Right lobe of liver (tissue), 6 donors: ENCODE measurements around the gene SNX8. TPM values are rescaled to one million over a fixed set of nuclear protein-coding genes. Genes with fewer than 3 reads are reported as not detected.
"Not testable (repeated sequence)": the region's sequence is repeated elsewhere in the genome, so short reads cannot be mapped to it uniquely, and the experiment has no call there.

Experiments
- ATAC-seq, 4 donors: fragments of 200-7000 bp; cut with Tn5 transposase; one replicate each; pipeline ENCODE4 v1.9.1; 2020; ENCODE audit warnings: mild to moderate bottlenecking in 4 of 4, moderate library complexity in 4 of 4
- DNase-seq, 3 donors: peaks; one replicate each; pipeline ENCODE4 v3.0.0-alpha.2; 2020
- H3K27ac ChIP-seq, 3 donors: fragments of 200-600 bp; one replicate each; pipeline ENCODE4 v1.8.0; 2022
- H3K27me3 ChIP-seq, 2 donors: fragments of 200-600 bp; one replicate each; pipeline ENCODE4 v1.8.0; 2022
- H3K36me3 ChIP-seq, 4 donors: fragments of 200-600 bp; sonication (generic) in 1 of 4; one replicate each; pipeline versions ENCODE4 v1.5.1 to v1.8.0; 2017 to 2022; ENCODE audit warnings: control low read depth in 1 of 4
- H3K4me1 ChIP-seq, 4 donors: fragments of 200-600 bp; sonication (generic) in 1 of 4; one replicate each; pipeline versions ENCODE4 v1.5.1 to v1.8.0; 2017 to 2022; ENCODE audit warnings: control low read depth in 1 of 4
- H3K4me3 ChIP-seq, 3 donors: fragments of 200-600 bp; one replicate each; pipeline ENCODE4 v1.8.0; 2022
- H3K9me3 ChIP-seq, 4 donors: fragments of 200-600 bp; sonication (generic) in 1 of 4; one replicate each; pipeline versions ENCODE4 v1.5.1 to v1.8.0; 2017 to 2022; ENCODE audit warnings: control low read depth in 1 of 4
- POLR2A ChIP-seq: fragments of 450-650 bp; IDR thresholded peaks from one replicate; pipeline ENCODE4 v1.6.1; 2017; ENCODE audit warnings: antibody characterized with exemption, mild to moderate bottlenecking
- WGBS: methylation state at CpG from one replicate; pipeline ENCODE4 v1.1.6; 2018; ENCODE audit warnings: low coverage, low lambda C conversion rate; ENCODE audit not compliant: insufficient coverage; ENCODE audit errors: missing lambda C conversion rate; 5-methylcytosine and 5-hydroxymethylcytosine counted together
- intact Hi-C, 2 donors: fragments of 100-400 bp; cut with DNase I; formaldehyde crosslinking; loops; one replicate each; pipeline versions ENCODE4 v1.11.2 to v1.14.1; 2022
- total RNA-seq, 6 experiments: library from RNA; depleted of rRNA in 2 of 6; stranded (reverse); fragments of >200 nt in 2 of 6; fragmentation: NEBNext Ultra II Directional in 3 of 6; extraction: Animal tissue kit (Norgen Biotek cat#: 25700) in 3 of 6; gene quantifications; one replicate each; pipeline versions ENCODE4 v1.1.0 to v1.2.4, GENCODE V29; 2016 to 2023
- TF ChIP-seq, protein P1 (sequence below), 4 donors: fragments of 200-600 bp in 3 of 4; fragments of 450-650 bp in 1 of 4; IDR thresholded peaks; one replicate each; pipeline versions ENCODE4 v1.5.1 to v1.8.0; 2016 to 2022; ENCODE audit warnings: antibody characterized with exemption in 4 of 4, mild to moderate bottlenecking in 2 of 4
- donor health status: DM: no; HTN: yes; CAD: no.
- donor health status: DM: no; HTN: no; CAD: no.
- donor health status: DM: no; HTN: no; CAD: no.
- donor health status: DM: no; HTN: yes; CAD: no.
- donor health status: DM: no; HTN: yes; CAD: no.

SNX8 gene
- total RNA-seq, 6 experiments from 2014 or later: 9.1 to 26.2 (median 13.0) TPM

DNA sequence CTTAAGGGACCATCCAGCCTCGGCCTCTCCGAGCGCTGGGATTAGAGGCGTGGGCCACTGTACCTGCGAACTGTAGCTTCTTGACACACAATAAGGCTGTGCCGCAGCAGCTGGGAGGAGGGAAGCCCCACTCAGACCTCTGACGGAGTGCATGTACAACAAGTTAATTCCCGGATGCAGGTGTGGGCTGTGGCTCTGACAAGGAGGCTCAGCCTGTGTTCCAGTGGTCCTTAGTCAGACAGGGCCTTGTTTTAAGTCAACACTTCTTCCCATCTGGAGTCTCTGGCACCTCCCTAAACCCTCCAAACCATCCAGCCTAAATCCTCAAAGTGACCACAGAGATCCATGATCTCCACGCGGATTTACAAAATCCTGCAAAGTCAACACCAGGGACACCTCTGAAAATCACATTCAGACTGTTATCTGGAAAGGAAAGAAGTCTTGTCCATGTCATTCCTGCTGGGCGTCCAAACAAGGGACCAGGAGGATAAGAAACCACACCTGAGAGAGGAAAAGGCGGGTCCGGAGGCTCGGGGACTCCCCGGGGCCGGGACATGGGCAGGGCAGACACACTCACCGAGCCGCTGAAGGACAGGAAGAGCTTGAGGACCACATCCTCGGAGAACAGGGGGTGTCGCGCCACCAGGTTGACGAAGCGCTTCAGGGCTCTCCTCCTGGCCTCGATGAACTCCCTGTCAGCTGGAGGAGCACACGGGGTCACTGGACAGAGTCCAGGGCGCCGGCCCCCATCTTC is 42.8 kb downstream of the SNX8 start:
- intact Hi-C loops: no loop called here
- WGBS: 80% methylated on average over 10 of the region's 27 CpGs
- no peak overlapping the region for H3K4me3 ChIP-seq
- no peaks in the 10 kb centered on the region for H3K9me3 ChIP-seq
- ATAC-seq (peak in 1 of 4 donors; percentile 17), DNase-seq (no peak)
- no peaks in the 10 kb centered on the region for H3K27me3 ChIP-seq
- no peaks in the 10 kb centered on the region for H3K36me3 ChIP-seq
- TF ChIP-seq, protein P1, sequence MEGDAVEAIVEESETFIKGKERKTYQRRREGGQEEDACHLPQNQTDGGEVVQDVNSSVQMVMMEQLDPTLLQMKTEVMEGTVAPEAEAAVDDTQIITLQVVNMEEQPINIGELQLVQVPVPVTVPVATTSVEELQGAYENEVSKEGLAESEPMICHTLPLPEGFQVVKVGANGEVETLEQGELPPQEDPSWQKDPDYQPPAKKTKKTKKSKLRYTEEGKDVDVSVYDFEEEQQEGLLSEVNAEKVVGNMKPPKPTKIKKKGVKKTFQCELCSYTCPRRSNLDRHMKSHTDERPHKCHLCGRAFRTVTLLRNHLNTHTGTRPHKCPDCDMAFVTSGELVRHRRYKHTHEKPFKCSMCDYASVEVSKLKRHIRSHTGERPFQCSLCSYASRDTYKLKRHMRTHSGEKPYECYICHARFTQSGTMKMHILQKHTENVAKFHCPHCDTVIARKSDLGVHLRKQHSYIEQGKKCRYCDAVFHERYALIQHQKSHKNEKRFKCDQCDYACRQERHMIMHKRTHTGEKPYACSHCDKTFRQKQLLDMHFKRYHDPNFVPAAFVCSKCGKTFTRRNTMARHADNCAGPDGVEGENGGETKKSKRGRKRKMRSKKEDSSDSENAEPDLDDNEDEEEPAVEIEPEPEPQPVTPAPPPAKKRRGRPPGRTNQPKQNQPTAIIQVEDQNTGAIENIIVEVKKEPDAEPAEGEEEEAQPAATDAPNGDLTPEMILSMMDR (IDR thresholded peaks at IDR 0.05): no peak
- no peak overlapping the region for H3K27ac ChIP-seq
- H3K4me1 ChIP-seq: no peaks in the 10 kb centered on the region

DNA sequence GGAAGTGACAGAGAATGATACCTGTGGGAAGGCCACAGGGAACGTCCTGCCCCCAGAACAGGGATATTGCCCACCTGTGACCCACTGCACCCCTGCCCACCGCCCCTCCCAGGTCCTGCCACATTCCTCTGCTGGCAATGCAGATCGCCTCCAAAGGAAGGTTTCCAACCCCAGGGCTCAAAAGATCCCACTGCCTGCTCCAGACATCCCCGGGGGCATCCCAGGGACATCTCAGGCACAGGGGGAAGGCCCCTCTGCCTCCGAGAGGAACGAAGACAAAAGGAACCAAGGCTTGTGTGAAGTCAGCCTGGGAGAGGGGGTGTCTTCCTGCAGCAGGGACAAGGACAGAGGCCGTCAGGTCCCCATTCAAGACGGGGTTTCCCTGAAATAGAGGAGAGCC is 43.7 kb downstream of the SNX8 start:
- Histone ChIP-seq H3K4me3 (no peak overlapping the region), H3K4me1 (no peaks in the 10 kb centered on the region), H3K9me3 (no peaks in the 10 kb centered on the region), H3K36me3 (no peaks in the 10 kb centered on the region), H3K27ac (no peak overlapping the region), H3K27me3 (no peaks in the 10 kb centered on the region)
- 93% methylated on average over 5 of the region's 8 CpGs for WGBS
- TF ChIP-seq, protein P1 (IDR thresholded peaks at IDR 0.05): no peak
- TF ChIP-seq POLR2A: no peak
- intact Hi-C loops: no loop called here
- ATAC-seq (no peak), DNase-seq (peak in 1 of 3 donors; percentile 46)

DNA sequence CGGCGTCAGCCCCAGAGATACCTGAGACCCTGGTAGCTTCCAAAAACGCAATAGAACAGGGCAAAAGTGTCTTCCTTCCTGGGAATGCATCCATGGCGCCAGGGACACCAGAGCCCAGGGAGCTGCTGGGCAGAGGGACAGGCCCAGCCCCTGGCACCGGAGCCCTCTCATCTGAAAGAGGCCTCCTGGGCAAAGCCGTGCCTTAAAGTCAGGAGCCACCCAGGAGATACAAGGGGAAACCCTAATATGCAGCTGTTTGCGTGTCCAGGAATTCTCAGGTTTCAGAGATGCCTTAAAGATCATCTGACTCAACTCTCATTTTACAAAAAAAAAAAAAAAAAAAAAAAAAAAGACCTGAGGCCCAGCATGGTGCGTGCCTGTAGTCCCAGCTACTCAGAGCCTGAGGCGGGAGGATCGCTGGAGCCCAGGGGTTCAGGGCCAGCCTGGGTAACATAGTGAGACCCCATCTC is 44.2 kb downstream of the SNX8 start:
- ATAC-seq: no peak

DNA sequence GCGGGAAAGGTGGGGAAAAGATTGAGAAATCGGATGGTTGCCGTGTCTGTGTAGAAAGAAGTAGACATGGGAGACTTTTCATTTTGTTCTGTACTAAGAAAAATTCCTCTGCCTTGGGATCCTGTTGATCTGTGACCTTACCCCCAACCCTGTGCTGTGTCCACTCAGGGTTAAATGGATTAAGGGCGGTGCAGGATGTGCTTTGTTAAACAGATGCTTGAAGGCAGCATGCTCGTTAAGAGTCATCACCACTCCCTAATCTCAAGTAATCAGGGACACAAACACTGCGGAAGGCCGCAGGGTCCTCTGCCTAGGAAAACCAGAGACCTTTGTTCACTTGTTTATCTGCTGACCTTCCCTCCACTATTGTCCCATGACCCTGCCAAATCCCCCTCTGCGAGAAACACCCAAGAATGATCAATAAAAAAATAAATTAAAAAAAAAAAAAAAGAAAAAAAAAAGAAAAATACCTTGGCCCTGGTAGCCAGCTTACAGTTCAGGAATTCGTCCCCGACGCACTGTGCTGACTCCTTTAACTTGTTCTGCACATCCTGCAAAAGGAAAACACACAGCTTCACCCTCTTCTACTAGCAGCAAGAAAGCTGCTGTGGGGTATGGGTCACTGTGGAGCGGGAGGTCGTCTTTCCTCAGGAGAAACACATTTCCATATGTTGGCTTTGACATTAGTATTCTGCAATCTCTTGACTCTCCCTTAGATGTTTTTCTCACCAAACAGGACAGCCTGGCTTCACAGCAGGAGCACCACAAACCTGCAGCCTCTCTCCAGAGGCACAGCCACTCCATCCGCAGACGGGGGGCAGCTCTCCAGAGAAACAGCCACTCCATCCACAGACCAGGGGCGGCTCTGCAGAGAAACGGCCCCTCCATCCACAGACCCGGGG is 44.9 kb downstream of the SNX8 start:
- intact Hi-C loops: not testable (repeated sequence)

More for the DNA sequence above, 44.2 kb downstream of the SNX8 start:
- TF ChIP-seq, protein P1 (IDR thresholded peaks at IDR 0.05): no peak
- TF ChIP-seq POLR2A: no peak
- no peaks in the 10 kb centered on the region for H3K36me3 ChIP-seq
- intact Hi-C loops: no loop called here
- WGBS: 94% methylated on average over 8 of the region's 10 CpGs
- H3K27me3 ChIP-seq: no peaks in the 10 kb centered on the region
- H3K9me3 ChIP-seq: no peaks in the 10 kb centered on the region
- H3K27ac ChIP-seq: no peak overlapping the region
- DNase-seq: no peak
- no peaks in the 10 kb centered on the region for H3K4me1 ChIP-seq
- H3K4me3 ChIP-seq: no peak overlapping the region

DNA sequence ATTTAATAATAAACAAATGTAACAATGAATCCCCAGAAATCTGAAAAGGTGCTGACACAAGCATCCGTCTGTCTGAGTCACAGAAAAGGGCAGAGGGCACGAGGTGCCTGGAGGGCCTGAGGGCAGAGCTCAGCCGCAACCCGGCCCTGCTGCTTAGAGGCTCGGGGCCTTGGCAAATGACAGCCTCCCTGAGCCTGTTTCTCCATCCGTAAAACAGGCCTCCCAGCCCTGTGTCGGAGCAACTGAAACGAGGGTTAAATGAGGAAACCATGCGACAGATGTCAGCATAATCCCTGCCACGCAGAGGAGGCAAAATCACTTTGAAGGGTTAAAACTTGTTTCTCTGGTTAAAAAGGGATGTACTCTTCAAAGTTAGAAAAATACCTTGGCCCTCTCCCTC is 47.3 kb downstream of the SNX8 start:
- Histone ChIP-seq H3K36me3 (no peaks in the 10 kb centered on the region), H3K4me3 (no peak overlapping the region), H3K27me3 (no peaks in the 10 kb centered on the region), H3K27ac (no peak overlapping the region), H3K9me3 (no peaks in the 10 kb centered on the region), H3K4me1 (no peaks in the 10 kb centered on the region)
- intact Hi-C loops: no loop called here
- DNase-seq (no peak), ATAC-seq (peak in 2 of 4 donors; percentile 54 to 67)
- TF ChIP-seq, protein P1 (IDR thresholded peaks at IDR 0.05): no peak
- no peak for TF ChIP-seq POLR2A
- 71% methylated on average over 6 of the region's 10 CpGs for WGBS

More for the DNA sequence above, 44.9 kb downstream of the SNX8 start:
- WGBS: 74% methylated on average over 11 of the region's 18 CpGs
- not testable (repeated sequence) for H3K27me3 ChIP-seq, H3K36me3 ChIP-seq, H3K4me1 ChIP-seq, H3K9me3 ChIP-seq, DNase-seq, H3K27ac ChIP-seq, H3K4me3 ChIP-seq
- ATAC-seq: peak; percentile 43 to 80 (median 66)
